ENCODE data around the gene GOLGA1. TPM values are rescaled to one million over a fixed set of nuclear protein-coding genes. Genes with fewer than 3 reads are reported as not detected.

The GOLGA1 gene
- total and polyA plus RNA-seq, 2 of the 13 experiments (the other 11 are each of a cell fraction or from before 2014, with no cell fraction given), result 12.7 to 15.9 TPM

DNA sequence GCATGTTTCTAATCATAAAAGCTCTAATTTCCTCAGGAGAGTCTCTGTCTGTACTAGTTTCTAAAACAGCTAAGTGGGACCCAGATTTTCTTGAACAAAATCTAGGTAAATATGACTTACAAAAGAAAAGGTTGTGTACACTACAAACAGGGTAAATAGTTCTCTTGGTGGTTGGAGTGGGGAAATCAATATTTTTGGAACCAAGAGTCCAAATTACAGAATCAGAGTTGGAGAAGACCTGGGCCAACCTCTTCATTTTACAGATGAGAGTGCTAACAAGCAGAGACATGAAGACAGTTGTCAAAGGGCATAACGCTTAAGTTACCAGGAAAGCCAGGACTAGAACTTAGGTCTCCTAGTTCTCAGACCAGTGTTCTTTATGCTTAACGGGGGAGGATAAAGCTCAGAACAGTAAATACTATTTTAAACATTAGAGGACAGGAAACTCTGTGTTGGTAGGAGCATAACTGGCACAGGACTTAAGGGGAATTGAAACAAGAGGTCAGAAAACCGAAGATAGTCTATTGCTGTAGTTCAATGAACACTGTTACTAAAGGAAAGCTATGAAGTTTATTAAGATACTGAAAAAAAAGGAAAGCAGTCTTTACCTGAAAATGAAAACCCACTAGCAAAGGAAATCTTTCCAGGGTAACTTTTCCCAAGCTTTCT is 9.3 kb upstream of the GOLGA1 start (continued):
- peak; percentile 14; the same call in 1 of the 2 replicates for TF ChIP-seq ARID4A (CRISPR knock-in tag; IDR thresholded peaks at IDR 0.05; ENCODE audit: borderline replicate concordance)
- peak; percentile 41; the same call in 1 of the 2 replicates for TF ChIP-seq REPIN1 (CRISPR knock-in tag; IDR thresholded peaks at IDR 0.05; ENCODE audit: borderline replicate concordance, low read depth)
- TF ChIP-seq ZSCAN9 (CRISPR knock-in tag; IDR thresholded peaks at IDR 0.05; ENCODE audit: borderline replicate concordance), result 0 out of 2 replicates have a peak, but pooled peaks have one; percentile 35
- no peak for TF ChIP-seq ZNF747 (CRISPR knock-in tag; IDR thresholded peaks at IDR 0.05; ENCODE audit: borderline replicate concordance)
- TF ChIP-seq, protein P1, sequence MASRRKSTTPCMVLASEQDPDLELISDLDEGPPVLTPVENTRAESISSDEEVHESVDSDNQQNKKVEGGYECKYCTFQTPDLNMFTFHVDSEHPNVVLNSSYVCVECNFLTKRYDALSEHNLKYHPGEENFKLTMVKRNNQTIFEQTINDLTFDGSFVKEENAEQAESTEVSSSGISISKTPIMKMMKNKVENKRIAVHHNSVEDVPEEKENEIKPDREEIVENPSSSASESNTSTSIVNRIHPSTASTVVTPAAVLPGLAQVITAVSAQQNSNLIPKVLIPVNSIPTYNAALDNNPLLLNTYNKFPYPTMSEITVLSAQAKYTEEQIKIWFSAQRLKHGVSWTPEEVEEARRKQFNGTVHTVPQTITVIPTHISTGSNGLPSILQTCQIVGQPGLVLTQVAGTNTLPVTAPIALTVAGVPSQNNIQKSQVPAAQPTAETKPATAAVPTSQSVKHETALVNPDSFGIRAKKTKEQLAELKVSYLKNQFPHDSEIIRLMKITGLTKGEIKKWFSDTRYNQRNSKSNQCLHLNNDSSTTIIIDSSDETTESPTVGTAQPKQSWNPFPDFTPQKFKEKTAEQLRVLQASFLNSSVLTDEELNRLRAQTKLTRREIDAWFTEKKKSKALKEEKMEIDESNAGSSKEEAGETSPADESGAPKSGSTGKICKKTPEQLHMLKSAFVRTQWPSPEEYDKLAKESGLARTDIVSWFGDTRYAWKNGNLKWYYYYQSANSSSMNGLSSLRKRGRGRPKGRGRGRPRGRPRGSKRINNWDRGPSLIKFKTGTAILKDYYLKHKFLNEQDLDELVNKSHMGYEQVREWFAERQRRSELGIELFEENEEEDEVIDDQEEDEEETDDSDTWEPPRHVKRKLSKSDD (CRISPR knock-in tag; IDR thresholded peaks at IDR 0.05; ENCODE audit: low read depth), result no peak
- TF ChIP-seq ZNF639 (CRISPR knock-in tag; conservative IDR thresholded peaks at IDR 0.05), result no peak
- TF ChIP-seq ZNF737 (CRISPR knock-in tag; IDR thresholded peaks at IDR 0.05; ENCODE audit: borderline replicate concordance), result no peak
- no peak for TF ChIP-seq ZBTB20 (CRISPR knock-in tag; IDR thresholded peaks at IDR 0.05; ENCODE audit: borderline replicate concordance, low read depth)
- no peak for TF ChIP-seq ZFP1 (CRISPR knock-in tag; IDR thresholded peaks at IDR 0.05)
- TF ChIP-seq POGZ (CRISPR knock-in tag; IDR thresholded peaks at IDR 0.05), result no peak
- peak; percentile 44; the same call in 1 of the 2 replicates for TF ChIP-seq NR2C2 (CRISPR knock-in tag; IDR thresholded peaks at IDR 0.05; ENCODE audit: borderline replicate concordance)
- peak; percentile 79; the same call in 1 of the 2 replicates for TF ChIP-seq THRA (CRISPR knock-in tag; IDR thresholded peaks at IDR 0.05; ENCODE audit: borderline replicate concordance)
- TF ChIP-seq NCOR1 (IDR thresholded peaks at IDR 0.05; ENCODE audit: borderline replicate concordance, low read length), result peak; percentile 72
- TF ChIP-seq RNF2 (conservative IDR thresholded peaks at IDR 0.05; ENCODE audit: low read depth), result no peak
- TF ChIP-seq HNRNPUL1 (IDR thresholded peaks at IDR 0.05; ENCODE audit: low read depth, low read length), result no peak
- no peak for TF ChIP-seq RBFOX2 (IDR thresholded peaks at IDR 0.05; ENCODE audit: low read depth, low read length)
- TF ChIP-seq, protein P2, sequence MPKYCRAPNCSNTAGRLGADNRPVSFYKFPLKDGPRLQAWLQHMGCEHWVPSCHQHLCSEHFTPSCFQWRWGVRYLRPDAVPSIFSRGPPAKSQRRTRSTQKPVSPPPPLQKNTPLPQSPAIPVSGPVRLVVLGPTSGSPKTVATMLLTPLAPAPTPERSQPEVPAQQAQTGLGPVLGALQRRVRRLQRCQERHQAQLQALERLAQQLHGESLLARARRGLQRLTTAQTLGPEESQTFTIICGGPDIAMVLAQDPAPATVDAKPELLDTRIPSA (CRISPR knock-in tag; IDR thresholded peaks at IDR 0.05; ENCODE audit: borderline replicate concordance), result no peak
- TF ChIP-seq IRF2 (CRISPR knock-in tag; IDR thresholded peaks at IDR 0.05), result no peak
- no peak for TF ChIP-seq CHD4 (IDR thresholded peaks at IDR 0.05; ENCODE audit: borderline replicate concordance, low read length)

Measured in HepG2 (cell line).